ENCODE data around the gene TP73. TPM values are rescaled to one million over a fixed set of nuclear protein-coding genes. Genes with fewer than 3 reads are reported as not detected.

Gene TP73
- polyA plus RNA-seq, 1 experiment, result not detected

DNA sequence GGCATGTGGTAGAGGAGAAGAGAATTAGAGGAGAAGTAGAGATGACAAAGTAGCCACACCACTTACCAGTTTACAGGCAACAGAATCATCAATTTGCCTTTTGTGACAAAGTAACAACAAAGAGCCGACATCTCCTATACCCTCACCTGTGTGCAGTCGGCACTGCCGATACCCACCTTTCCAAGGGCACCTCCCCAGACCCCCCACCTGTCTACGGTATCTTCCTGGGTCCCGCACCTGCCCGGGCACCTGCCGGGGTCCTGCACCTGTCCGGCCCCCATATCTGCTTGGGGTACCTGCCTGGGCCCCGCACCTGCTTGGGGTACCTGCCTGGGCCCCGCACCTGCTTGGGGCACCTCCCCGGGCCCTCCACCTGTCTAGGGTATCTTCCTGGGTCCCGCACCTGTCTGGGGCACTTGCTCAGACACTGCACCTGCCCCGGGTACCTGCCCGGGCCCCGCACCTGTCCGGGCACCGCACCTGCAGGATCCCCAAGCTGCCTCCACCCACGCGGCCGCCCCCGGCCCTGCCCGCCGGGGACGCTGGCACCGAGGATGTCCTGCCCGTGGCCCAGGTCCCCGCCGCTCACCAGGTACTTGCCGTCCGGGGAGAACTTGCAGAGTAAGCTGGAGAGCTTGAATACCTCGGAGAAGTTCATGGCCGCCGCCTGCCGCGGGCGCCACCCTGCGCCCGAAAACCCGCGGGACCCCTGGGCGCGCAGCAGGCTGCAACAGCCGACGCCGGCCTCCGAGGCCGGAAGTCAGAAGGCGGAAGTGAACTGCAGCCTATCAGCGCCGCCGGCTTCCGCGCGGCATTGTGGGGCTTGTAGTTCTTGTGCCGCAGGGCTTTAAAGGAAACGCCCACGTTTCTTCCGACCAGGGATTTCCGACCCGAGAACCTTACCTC lies 2.7 kb upstream of the TP73 start, which contains the start of gene WRAP73:
Gene WRAP73 (minus strand): TSS at position 762 of the 906 bp plus-strand sequence. CDS start 104 bp downstream, at position 658.
- CTCF ChIA-PET, result interaction anchor here (0.8 to 1.8 kb wide), 3 partner anchors 23 to 159 kb away, joined by 4 to 5 read pairs (median 4); no protein-coding TSS in a partner anchor

DNA sequence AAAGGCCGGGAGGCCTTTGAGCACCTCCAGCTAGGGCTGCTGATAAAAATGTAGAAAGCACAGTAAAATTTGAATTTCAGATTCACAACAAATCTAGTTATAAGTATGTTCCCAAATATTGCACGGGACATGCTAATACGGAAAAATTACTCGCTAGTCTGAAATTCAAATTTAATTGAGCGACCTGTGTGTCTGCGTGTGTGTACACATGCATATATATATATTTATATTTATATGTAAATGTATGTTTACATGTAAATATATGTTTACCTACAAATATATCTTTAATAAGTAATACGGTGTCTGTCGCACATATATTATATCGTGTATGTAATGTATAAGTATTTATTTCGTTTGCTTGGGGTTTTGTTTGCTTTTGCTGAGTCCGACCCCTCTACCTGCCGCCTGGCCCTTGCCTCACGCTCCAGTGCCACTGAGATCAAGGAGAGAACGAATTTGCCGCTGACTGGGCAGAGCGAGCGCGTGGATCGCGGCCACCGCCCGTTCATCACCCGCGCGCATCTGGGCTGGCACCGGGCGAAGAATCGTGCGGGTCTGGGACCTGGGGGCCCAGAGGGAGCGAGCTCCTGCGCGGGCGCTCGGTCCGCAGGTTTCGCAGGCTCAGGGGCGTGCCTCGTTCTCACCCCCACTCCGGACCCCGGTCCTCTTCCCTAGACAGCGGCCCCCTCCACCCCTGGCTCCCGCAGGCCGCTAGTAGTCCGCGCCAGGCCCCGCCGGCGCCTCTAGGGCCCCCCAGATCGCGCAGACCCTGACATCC lies 1.9 kb upstream of the TP73 start:
- H3K27me3 ChIP-seq (ENCODE audit: control insufficient read depth, insufficient read depth, low read length), result peaks cover 41% of the 10 kb centered on the region
- TF ChIP-seq, protein P1, sequence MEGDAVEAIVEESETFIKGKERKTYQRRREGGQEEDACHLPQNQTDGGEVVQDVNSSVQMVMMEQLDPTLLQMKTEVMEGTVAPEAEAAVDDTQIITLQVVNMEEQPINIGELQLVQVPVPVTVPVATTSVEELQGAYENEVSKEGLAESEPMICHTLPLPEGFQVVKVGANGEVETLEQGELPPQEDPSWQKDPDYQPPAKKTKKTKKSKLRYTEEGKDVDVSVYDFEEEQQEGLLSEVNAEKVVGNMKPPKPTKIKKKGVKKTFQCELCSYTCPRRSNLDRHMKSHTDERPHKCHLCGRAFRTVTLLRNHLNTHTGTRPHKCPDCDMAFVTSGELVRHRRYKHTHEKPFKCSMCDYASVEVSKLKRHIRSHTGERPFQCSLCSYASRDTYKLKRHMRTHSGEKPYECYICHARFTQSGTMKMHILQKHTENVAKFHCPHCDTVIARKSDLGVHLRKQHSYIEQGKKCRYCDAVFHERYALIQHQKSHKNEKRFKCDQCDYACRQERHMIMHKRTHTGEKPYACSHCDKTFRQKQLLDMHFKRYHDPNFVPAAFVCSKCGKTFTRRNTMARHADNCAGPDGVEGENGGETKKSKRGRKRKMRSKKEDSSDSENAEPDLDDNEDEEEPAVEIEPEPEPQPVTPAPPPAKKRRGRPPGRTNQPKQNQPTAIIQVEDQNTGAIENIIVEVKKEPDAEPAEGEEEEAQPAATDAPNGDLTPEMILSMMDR (IDR thresholded peaks at IDR 0.05; ENCODE audit: low read depth, low read length), result no peak
- H3K9me3 ChIP-seq (ENCODE audit: control insufficient read depth, insufficient read depth, low read length), result peaks cover 4% of the 10 kb centered on the region; the same call in 1 of the 2 replicates
- no peak overlapping the region for H3K27ac ChIP-seq (ENCODE audit: low read depth, low read length)
- POLR2A ChIA-PET, result no interaction called here
- no peak overlapping the region for H3K4me3 ChIP-seq (ENCODE audit: low read depth, low read length)
- no peak for DNase-seq (ENCODE audit: low read depth, low spot score)
- CTCF ChIA-PET, result interaction anchor here (0.8 to 1.5 kb wide), 2 partner anchors 24 to 32 kb away, joined by 4 read pairs; no protein-coding TSS in a partner anchor

More for the DNA sequence above, 2.7 kb upstream of the TP73 start, which contains the start of gene WRAP73:
- Histone ChIP-seq H3K4me3 (ENCODE audit: low read depth, low read length) (peak within 1 kb of the TSS; percentile 83), H3K27me3 (ENCODE audit: control insufficient read depth, insufficient read depth, low read length) (peaks cover 35% of the 10 kb centered on the region), H3K9me3 (ENCODE audit: control insufficient read depth, insufficient read depth, low read length) (peaks cover 4% of the 10 kb centered on the region; the same call in 1 of the 2 replicates), H3K27ac (ENCODE audit: low read depth, low read length) (no peak within 1 kb of the TSS)
- DNase-seq (ENCODE audit: low read depth, low spot score), result peak; percentile 75
- POLR2A ChIA-PET, result no interaction called here
- TF ChIP-seq, protein P1 (IDR thresholded peaks at IDR 0.05; ENCODE audit: low read depth, low read length), result peak; percentile 36; the same call in 1 of the 2 replicates

DNA sequence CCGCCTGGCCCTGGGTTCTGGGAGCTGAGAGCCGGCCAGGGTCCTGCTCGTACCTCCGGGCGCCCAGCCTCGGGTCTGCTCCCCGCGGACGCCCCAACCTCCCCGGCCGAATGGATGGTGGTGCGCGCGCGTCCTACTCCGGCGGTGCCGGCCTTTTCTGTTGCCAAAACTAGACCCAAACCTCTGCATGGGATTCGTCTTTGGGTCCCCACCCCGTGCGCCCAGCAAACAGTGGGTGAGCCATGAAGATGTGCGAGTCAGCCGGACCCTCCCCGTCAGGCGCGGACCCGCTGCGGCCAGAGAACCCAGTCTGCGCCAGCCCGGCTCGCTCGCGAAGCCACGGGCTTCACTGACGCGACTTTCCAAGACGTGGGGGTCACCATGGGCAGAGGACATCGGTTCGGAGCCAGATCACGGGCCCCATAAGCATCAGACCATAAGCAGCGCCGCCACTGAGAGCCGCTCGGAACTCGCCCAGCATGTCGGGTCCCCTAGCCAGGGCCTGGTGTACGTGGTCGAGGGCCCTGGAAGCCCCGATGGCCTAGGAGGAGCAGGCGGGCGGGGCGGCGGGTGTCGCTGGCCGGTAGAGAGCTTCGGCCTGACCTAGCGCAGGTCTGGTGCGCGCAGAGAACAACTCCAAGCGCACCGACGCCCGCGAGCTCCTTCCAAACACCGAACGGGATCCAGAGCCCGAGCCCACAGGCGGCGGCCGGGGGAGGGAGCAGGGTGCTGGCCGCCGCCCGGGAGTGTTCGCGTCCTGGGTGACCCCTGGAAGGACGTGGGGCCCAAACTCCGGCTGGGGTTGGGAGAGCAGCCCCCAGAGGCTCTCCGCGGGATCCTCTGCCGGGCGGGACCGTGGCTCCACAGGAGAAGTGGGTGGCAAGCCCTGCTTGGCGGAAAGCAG lies 1.0 kb upstream of the TP73 start:
- no peak for DNase-seq (ENCODE audit: low read depth, low spot score)
- no peak overlapping the region for H3K27ac ChIP-seq (ENCODE audit: low read depth, low read length)
- ChIA-PET POLR2A (no interaction called here), CTCF (no interaction called here)
- H3K4me3 ChIP-seq (ENCODE audit: low read depth, low read length), result no peak overlapping the region
- H3K27me3 ChIP-seq (ENCODE audit: control insufficient read depth, insufficient read depth, low read length), result peaks cover 43% of the 10 kb centered on the region
- peaks cover 4% of the 10 kb centered on the region; the same call in 1 of the 2 replicates for H3K9me3 ChIP-seq (ENCODE audit: control insufficient read depth, insufficient read depth, low read length)
- TF ChIP-seq, protein P1 (IDR thresholded peaks at IDR 0.05; ENCODE audit: low read depth, low read length), result no peak

DNA sequence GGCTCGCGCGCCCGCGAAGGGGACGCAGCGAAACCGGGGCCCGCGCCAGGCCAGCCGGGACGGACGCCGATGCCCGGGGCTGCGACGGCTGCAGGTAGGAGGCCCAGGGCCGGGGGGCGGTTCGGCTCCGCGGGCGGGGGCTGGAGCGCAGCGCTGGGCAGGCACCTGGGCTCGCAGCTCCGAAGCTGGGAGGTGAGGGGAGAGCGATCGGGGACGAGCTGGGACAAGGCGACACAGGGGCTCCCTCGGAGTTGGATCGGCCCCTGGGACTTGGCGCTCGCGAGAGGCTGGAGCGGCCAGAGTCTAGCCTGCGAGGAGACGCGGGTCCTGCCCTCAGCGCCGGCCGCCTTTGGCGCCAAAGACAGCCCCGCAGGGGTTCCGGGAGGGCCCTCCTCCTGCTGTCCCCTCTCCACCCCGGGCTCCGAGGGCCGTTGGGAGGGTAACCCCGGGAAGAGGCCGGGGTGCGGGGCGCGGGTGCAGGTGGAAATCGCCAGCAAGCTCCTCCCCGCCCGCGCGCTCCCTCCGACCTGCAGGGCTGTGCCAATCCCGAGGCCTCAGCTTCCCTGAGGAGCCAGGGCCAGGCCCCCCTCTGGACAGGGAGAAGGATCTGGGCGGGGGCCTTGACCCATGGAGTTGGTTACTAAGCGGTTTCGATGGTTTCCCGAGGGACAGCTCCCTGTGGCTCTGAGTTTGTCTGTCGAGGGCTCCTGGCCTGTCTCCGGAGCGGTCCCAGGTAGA lies 401 bp downstream of the TP73 start:
- CTCF ChIA-PET, result interaction anchor here (1.2 kb wide), 1 partner anchor 200 kb away, joined by 3 read pairs; no protein-coding TSS in a partner anchor

More for the DNA sequence above, 401 bp downstream of the TP73 start:
- peaks cover 4% of the 10 kb centered on the region; the same call in 1 of the 2 replicates for H3K9me3 ChIP-seq (ENCODE audit: control insufficient read depth, insufficient read depth, low read length)
- H3K27me3 ChIP-seq (ENCODE audit: control insufficient read depth, insufficient read depth, low read length), result peaks cover 56% of the 10 kb centered on the region
- H3K4me3 ChIP-seq (ENCODE audit: low read depth, low read length), result no peak overlapping the region
- POLR2A ChIA-PET, result no interaction called here
- no peak overlapping the region for H3K27ac ChIP-seq (ENCODE audit: low read depth, low read length)
- no peak for DNase-seq (ENCODE audit: low read depth, low spot score)
- TF ChIP-seq, protein P1 (IDR thresholded peaks at IDR 0.05; ENCODE audit: low read depth, low read length), result no peak
